HG03280 (cell line): ENCODE measurements around the gene TMEM258.

Experiments
- ATAC-seq: cut with Tn5 transposase; IDR thresholded peaks from one replicate; pipeline ENCODE4 v1.9.1; 2021; ENCODE audit warnings: mild to moderate bottlenecking, moderate library complexity; ENCODE audit not compliant: unreplicated experiment

Gene TMEM258

GRCh38 chr11:61797263-61797944, 5.0 kb upstream of the TMEM258 start:
- ATAC-seq, result no peak

DNA sequence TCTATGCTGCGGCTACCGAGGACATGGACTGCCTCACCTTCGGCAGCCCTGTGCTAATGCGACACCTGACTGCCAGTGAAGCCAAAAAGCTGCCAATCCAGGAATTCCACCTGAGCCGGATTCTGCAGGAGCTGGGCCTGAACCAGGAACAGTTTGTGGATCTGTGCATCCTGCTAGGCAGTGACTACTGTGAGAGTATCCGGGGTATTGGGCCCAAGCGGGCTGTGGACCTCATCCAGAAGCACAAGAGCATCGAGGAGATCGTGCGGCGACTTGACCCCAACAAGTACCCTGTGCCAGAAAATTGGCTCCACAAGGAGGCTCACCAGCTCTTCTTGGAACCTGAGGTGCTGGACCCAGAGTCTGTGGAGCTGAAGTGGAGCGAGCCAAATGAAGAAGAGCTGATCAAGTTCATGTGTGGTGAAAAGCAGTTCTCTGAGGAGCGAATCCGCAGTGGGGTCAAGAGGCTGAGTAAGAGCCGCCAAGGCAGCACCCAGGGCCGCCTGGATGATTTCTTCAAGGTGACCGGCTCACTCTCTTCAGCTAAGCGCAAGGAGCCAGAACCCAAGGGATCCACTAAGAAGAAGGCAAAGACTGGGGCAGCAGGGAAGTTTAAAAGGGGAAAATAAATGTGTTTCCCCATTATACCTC, 3.6 kb upstream of the TMEM258 start:
- no peak for ATAC-seq

- no peak for ATAC-seq
Observed at GRCh38 chr11:61795459-61795858, 3.1 kb upstream of the TMEM258 start.

DNA sequence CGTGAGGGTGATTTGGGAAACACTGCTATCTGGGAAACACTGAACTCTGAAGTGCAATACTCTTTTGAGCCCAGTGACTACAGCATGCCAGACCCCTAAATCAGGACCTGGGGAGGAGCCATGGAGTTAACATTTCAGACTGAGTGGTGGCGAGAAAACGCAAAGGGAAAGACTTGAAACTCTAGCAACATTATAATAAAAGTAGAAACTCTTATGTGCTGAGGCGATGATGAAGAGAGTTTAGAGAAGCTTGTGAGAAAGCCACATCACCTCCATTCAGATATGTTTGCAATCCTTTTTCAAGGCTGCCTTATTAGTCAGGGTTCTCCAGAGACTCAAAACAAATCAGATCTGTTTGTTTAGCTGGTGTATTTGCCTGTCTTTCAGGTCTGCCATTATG, 2.2 kb upstream of the TMEM258 start:
- ATAC-seq, result no peak

- ATAC-seq, result no peak
Observed at GRCh38 chr11:61793829-61794204, 1.4 kb upstream of the TMEM258 start.

DNA sequence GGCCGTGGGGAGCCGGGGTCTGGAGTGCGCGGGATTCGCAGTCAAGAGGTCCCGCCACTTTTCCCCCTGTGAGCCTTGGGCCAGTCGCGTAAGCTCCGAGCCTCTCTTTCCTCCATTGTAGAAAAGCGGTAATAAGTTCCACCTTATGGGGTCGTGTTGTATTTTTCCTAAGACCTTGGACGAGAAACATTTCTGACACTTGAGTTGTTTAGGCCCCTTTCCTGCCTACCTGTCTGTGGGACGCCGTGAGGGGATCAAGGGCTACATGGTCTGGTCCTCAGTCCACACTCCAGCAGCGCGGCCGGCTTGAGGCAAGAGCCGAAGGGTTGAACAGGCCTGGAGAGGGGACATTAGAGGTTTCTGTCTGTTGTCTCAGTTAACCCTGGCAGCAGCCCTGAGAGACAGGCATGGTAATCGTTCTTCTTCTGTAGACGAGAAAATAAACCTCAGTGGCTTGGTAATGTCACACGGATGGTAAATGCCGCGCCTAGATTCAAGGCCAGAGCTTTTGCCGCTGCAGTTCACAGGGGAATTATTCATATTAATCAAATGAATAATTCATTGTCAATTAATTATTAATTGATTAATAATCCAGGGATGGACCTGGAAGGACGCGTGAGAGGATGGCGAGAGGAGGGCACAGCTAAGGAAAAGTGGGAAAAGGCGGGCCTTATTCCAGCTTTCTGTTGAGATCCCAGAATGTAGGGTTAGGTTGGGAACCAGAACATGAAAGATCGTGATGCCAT, 857 bp upstream of the TMEM258 start:
- ATAC-seq, result peak; percentile 28

DNA sequence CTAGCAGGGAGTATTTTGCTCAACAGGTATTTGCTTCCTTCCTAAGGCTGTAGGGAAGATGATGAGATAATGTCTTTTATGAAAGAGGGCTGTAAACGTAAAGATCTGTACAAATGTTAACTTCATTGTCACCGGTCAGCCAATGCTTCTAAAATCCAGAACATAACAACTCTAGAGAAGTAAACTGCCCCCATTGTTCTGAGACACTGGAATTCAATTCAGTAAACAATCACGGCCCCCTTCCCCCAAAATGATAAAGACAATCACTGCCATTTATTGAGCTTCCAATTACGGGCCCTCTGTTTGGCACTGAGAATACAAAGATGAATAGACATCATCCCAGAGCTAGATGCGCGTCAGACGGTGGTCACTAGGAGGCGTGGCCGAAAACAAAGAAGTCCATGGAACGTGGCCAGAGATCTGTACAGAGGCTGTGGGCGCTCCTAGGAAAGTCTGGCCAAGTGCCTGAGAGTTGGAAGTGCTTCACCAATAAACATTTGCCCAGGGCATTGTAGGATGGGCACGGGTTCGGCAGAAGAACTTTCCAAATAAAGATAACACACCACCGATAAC, 576 bp downstream of the TMEM258 start:
- ATAC-seq, result peak; percentile 38

- ATAC-seq, result no peak
Observed at GRCh38 chr11:61787928-61788491, 4.4 kb downstream of the TMEM258 start.

DNA sequence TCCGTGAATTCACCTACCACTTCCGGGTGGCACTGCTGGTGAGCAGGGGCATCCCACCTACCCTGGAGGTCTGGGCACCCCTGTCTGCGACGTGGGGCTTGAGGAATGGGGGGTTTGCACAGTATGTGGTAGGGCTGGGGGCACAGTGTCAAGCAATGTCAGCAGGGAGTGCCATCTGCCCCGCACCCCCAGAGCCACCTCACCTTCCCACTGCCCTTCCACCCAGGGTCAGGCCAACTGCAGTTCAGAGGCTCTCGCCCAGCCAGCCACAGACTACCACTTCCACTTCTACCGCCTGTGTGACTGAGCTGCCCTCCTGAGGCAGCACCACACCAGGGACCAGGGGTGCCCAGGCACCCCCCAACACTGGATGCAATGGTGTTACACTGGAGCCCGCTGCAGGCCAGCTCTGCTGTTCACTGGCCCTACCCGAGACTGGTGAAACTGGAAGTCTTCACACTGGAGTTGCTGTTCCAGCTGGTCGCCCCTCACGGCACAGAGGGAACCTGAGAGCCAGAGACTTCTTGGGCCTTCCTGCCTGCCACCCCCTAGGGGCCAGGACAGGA, 6.5 kb downstream of the TMEM258 start:
- no peak for ATAC-seq

GRCh38 chr11:61784506-61784805, 7.9 kb downstream of the TMEM258 start:
- no peak for ATAC-seq

DNA sequence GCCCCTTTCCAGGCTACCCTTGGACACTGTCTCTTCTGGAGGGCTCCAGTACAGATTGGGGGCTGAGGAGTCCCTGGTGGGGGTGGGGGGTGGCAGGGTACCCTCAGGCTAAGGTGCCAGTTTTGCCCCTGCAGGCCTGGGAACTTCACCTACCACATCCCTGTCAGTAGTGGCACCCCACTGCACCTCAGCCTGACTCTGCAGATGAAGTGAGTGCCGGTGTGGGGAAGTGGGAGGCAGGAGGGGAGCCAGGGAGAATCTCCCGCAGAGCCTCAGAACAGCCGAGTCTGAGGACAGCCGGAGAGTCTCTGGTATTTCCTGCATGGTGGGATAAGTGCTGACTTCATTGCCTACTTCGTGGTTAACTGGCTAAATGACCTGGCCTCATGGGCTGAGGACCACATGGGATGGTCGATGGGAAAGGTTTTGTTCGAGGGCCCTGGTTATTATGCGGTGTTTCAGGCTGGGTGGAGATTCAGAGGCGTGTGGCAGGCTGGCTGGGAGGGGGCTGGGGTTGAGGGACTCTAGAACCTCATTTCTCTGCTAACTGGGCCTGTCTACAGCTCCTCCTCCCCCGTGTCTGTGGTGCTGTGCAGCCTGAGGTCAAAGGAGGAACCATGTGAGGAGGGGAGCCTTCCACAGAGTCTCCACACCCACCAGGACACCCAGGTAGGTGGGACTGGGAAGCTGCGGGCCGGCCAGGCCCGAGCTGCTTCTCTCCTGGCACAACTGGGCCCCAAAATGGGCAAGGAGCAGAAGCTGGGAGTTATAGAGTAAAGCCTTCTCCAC, 8.5 kb downstream of the TMEM258 start:
- no peak for ATAC-seq

DNA sequence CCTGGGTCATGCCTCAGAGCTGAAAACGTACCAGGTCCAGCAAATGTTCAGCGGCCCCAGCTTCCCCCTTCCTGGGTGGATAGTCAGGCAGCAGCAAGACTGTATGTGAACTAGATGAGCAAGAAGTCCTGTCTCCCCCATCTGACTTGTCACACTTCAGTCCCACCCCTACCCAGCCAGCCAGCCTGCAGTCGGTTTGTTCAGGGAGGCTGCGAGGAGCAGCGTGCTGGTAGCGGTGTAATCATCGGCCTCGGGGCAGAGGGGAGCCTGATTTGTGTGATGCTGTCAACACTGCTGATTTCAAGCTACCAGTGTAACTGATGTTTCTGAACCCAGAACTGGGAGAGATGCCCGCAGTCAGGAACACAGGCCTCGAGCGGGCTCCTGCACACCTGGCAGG, 9.6 kb downstream of the TMEM258 start:
- ATAC-seq, result no peak

DNA sequence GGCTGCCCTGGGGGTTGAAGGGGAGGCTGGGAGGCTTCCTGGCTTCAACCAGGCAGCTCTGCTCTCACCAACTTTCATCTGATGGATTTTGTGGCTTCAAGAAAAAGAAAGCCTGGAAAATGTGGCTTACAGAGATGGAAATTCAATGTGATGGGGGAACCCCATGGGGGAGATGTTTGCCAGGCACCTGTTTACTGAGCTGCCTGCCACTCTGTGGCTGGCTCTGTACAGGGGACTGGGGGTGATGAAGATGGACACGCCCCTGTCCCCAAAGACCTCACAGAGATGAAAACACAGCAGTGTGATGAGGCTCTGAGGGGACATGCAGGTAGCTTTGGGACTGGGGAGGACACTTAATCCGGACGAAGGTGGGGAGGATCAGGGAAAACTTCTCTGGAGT, 10.1 kb downstream of the TMEM258 start:
- ATAC-seq, result no peak

- ATAC-seq, result no peak
Observed at GRCh38 chr11:61781585-61781984, 10.8 kb downstream of the TMEM258 start.

DNA sequence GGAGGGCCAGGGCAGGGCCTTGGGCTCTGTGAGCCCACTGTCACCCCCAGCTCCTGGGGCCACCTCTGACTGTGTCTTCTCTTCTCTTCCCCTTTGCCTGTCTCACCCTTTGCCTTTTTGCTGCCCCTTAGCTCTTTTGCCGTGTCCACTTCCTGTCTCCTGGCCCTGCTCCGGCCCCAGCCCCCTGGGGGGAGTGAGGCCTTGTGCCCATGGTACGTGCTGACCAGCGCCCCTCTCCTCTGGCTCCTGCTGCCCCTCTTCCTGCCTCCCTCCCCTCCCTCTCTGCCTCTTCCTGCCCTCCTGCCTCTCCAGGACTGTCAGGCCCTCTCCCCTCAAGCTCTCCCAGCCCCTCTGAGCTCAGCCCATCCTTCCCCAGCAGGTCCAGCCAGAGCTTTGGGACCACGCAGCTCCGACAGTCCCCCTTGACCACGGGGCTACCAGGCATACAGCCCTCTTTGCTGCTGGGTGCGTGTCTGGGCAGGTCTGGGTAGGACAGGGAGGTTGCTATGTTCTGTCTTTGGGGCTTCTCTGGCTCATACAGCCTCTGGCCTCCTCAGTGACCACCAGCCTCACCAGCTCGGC, 11.7 kb downstream of the TMEM258 start:
- ATAC-seq, result no peak

GRCh38 chr11:61779666-61780525, 12.5 kb downstream of the TMEM258 start:
- no peak for ATAC-seq

DNA sequence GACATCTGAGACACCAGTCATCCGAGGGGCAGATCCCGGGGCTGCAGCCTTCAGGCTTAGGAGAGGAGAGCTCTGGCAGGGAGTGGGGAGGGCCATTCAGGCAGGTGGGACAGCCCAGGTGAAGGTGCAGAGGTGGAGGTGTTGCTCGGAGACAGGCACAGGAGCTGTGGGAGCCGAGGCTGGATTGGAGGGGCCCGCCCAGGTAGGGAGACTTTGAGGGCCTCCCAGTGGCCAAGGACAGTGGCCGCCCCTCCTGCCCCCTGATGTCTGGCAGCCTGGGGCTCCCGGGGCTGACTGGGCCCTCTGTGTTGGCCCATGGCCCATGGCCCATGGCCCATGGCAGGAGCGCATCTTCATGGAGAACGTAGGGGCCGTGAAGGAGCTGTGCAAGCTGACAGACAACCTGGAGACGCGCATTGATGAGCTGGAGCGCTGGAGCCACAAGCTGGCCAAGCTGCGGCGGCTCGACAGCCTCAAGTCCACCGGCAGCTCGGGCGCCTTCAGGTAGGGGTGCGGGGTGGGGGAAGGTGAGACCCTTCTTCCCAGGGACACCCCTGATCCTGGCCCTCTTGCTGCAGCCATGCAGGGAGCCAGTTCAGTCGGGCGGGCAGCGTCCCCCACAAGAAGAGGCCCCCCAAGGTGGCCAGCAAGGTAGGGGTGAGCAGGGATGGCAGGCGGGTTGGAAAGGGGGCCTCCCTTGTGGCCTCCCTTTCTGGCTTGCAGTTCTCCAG, 13.3 kb downstream of the TMEM258 start:
- ATAC-seq, result no peak

DNA sequence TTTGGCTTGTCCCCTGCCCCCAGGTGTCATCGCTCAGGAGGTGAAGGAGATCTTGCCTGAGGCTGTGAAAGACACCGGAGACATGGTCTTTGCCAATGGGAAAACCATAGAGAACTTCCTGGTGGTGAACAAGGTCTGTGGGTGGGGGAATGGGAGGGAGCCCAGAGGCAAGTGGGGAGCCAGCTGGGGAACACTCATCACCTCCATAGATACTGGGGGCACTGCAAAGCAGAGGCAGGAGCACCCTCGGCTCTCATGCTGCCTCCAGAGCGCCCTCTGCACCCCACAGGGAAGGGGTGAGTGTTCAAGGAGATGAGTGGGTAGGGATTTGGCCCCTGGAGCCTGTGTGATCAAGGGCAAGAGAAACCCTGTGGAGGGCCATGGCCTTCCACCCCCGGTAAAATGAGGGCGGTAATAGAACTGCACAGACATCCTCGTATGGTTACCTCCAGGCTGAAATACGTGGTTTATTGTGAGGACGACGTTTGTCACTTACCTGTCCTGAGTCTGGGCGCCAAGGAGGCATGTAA, 14.0 kb downstream of the TMEM258 start:
- no peak for ATAC-seq
